NCI-H460 (cell line): Measurements from ENCODE around the gene MTHFD2L. TPM values are rescaled to one million over a fixed set of nuclear protein-coding genes. Genes with fewer than 3 reads are reported as not detected.
"Not testable (repeated sequence)": the region's sequence is repeated elsewhere in the genome, so short reads cannot be mapped to it uniquely, and the experiment has no call there.

ENCODE experiments used
- DNase-seq: peaks from one replicate; pipeline ENCODE4 v3.0.0-alpha.2; 2016; ENCODE audit warnings: low read depth; ENCODE audit errors: extremely low read depth
- total RNA-seq: library from RNA; depleted of rRNA; stranded (reverse); fragments of >200 nt; shearing (Covaris generic); gene quantifications from 2 replicates; pipeline ENCODE4 v1.2.3, GENCODE V29; 2014

MTHFD2L gene
- total RNA-seq, 1 experiment from 2014 or later, result 57.6 TPM

DNA sequence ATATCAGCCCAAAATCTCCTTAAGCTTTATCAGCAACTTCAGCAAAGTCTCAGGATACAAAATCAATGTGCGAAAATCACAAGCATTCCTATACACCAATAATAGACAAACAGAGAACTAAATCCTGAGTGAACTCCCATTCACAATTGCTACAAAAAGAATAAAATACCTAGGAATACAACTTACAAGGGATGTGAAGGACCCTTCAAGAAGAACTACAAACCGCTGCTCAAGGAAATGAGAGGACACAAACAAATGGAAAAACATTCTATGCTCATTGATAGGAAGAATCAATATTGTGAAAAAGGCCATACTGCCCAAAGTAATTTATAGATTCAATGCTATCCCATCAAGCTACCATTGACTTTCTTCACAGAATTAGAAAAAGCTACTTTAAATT lies 27.1 kb upstream of the MTHFD2L start:
- not testable (repeated sequence) for DNase-seq

DNA sequence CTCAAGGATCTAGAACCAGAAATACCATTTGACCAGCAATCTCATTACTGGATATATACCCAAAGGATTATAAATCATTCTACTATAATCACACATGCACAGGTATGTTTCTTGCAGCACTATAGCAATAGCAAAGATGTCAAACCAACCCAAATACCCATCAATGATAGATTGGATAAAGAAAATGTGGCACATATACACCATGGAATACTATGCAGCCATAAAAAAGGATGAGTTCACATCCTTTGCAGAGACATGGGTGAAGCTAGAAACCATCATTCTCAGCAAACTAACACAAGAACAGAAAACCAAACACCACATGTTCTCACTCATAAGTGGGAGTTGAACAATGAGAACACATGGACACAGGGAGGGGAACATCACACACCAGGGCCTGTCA lies 25.7 kb upstream of the MTHFD2L start:
- DNase-seq, result not testable (repeated sequence)

DNA sequence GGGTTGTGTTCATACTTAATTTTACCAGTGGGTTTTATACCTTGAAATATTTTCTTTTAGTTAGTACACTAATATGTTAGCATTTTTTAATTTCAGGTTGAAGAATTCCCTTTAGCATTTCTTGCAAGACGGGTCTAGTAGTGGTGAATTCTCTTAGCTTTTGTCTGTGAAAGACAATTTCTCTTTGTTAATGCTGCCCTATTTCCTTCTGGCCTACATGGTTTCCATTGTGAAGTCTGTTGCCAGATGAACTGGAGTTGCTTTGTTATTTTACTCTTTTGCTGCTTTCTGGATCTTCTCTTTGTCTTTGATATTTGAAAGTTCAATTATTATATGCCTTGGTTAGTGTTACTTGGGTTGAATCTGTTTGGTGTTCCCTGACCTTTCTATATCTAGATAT lies 25.0 kb upstream of the MTHFD2L start:
- DNase-seq, result no peak

DNA sequence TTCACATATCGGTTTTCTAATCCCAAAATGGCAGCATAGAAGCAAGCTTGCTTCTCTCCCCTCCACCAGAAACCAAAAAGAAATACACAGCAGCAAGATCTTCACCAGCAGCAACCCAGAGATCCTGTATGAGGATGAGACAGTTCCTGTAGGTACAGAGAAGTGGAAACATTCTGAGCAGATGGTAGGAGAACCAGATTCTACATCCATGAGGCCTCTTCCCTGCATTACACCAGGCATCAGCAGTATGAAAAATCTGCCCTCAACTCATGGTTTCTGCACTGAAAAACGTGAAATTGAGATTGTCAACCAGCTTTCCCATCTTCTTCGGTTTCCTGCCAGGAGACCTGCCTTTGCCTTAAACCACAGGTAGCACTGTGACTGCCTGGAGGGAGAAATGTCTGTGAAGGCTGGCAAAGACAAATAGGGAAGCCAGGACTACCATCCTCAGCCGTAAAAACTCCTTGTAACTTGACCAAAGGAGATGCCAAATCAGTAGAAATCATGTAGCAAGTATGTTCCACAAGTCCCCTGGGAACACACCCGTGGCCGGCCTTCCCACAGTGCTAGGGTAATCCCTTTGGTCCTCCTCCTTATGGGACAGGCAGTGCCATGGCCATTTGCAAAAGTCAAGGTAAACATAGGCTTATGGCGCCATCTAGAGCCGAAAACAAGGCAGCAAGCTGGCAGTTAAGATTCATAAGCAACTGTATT lies 24.0 kb upstream of the MTHFD2L start:
- peak; percentile 88 for DNase-seq

GRCh38 chr4:74134500-74134852 lies 23.4 kb upstream of the MTHFD2L start:
- DNase-seq, result no peak

GRCh38 chr4:74146581-74147129 lies 11.3 kb upstream of the MTHFD2L start:
- DNase-seq, result no peak

- no peak for DNase-seq
Observed at GRCh38 chr4:74148205-74148604, 9.7 kb upstream of the MTHFD2L start.

- DNase-seq, result no peak
Observed at GRCh38 chr4:74152836-74153235, 5.1 kb upstream of the MTHFD2L start.

- DNase-seq, result no peak
Observed at GRCh38 chr4:74156521-74156920, 1.4 kb upstream of the MTHFD2L start.

GRCh38 chr4:74157154-74157553 lies 764 bp upstream of the MTHFD2L start:
- DNase-seq, result no peak

- DNase-seq, result no peak
Observed at GRCh38 chr4:74158466-74159142, 686 bp downstream of the MTHFD2L start.

DNA sequence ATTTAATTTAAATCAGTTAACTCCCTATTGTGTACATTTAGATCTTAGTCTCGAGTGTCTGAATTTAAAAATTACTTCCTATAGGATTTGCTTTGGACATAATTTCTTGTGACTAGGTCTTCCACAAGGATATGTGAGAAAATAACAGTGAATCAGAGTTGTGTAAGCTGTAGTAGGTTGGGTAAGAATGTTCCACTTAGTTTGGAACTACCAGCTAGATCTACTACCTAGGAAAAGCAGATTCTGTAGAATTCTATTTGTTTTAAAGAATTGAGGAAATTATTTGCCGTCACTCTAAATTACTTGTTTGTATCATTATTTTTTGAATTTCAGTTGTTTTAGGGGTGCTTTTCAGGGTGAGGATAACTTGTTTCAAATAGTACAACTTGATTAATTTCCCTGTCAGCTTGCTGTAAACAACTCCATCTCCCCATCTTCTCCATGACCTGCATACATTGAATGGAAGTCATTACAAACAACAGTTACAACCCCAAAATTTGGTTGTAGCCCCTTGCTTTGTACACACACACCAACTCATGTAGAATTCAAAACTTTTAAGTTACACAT lies 1.3 kb downstream of the MTHFD2L start:
- peak; percentile 20 for DNase-seq

- DNase-seq, result no peak
Observed at GRCh38 chr4:74161666-74162450, 3.9 kb downstream of the MTHFD2L start.

GRCh38 chr4:74166135-74166534 lies 8.2 kb downstream of the MTHFD2L start:
- DNase-seq, result no peak

GRCh38 chr4:74166818-74167217 lies 8.9 kb downstream of the MTHFD2L start:
- no peak for DNase-seq

GRCh38 chr4:74167585-74167984 lies 9.7 kb downstream of the MTHFD2L start:
- no peak for DNase-seq

DNA sequence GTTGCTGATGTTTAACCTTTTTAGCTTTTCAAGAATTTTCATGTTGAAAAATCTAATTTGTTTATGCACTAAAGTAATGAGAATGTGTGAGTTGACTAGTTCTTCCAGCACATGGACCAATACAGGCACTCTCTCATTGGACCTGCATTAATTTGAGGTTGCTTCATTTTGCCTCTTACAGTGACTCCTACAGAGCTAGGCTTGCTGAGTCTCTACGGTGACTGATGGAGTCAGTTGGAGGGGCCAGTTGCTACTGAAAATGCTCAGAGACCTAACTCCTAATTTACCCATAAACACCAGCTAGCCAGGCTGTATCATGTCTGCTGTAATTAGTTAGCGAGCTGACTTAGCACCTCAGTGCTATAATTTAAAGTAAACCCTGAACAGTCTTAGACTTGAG lies 10.9 kb downstream of the MTHFD2L start:
- DNase-seq, result no peak

- DNase-seq, result no peak
Observed at GRCh38 chr4:74173321-74173720, 15.4 kb downstream of the MTHFD2L start.

GRCh38 chr4:74174421-74174820 lies 16.5 kb downstream of the MTHFD2L start:
- no peak for DNase-seq

- no peak for DNase-seq
Observed at GRCh38 chr4:74174941-74175340, 17.0 kb downstream of the MTHFD2L start.

DNA sequence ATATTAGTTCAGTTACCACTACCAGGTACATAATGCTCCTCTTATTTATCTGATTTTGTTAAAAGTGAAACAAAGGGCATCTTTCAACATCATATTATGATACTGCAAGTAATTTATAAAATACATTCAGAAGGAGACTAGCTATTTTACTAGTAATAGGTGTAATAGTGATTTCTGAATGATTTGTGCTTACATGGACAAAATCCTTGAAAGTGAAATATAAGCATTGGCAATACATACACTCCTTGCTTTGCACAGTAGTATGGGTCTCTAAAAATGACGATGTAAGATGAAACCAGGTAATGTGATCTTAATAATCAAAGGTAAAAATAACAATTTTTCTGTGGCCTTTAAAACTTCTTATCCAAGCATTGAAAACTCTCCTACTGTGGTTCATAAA lies 17.5 kb downstream of the MTHFD2L start:
- no peak for DNase-seq
